Body of pancreas (tissue), 4 donors: ENCODE data around the gene EP400. TPM values are rescaled to one million over a fixed set of nuclear protein-coding genes. Genes with fewer than 3 reads are reported as not detected.

Experiments
- ATAC-seq: fragments of 150-250 bp; one replicate; pipeline ENCODE4 v1.9.1; 2016
- DNase-seq, 4 donors: peaks; one replicate each; pipeline ENCODE4 v3.0.0-alpha.2; 2019
- H3K27ac ChIP-seq, 4 donors: fragments of 200-600 bp; sonication (generic); 1 replicate in 3 of 4; 2 replicates in 1 of 4; pipeline versions ENCODE4 v1.5.1 to v1.6.1; 2016 to 2019; ENCODE audit warnings: mild to moderate bottlenecking in 1 of 4, mixed read lengths in 1 of 4, moderate library complexity in 1 of 4
- H3K27me3 ChIP-seq, 2 donors: fragments of 200-600 bp; sonication (generic); one replicate each; pipeline ENCODE4 v1.6.0; 2016; ENCODE audit warnings: mild to moderate bottlenecking in 1 of 2
- H3K36me3 ChIP-seq, 2 donors: fragments of 200-600 bp; sonication (generic); replicated peaks in 1 of 2; 2 replicates each; pipeline ENCODE4 v1.5.1; 2016; ENCODE audit warnings: low read depth in 2 of 2; ENCODE audit not compliant: insufficient read depth in 1 of 2
- H3K4me1 ChIP-seq: fragments of 200-600 bp; sonication (generic); one replicate; pipeline ENCODE4 v1.6.0; 2016
- H3K4me3 ChIP-seq, 2 donors: fragments of 200-600 bp; sonication (generic); 1 replicate in 1 of 2; 2 replicates in 1 of 2; pipeline ENCODE4 v1.5.1; 2016 to 2019
- H3K9me3 ChIP-seq, 3 donors: fragments of 200-600 bp; sonication (generic); 1 replicate in 2 of 3; 2 replicates in 1 of 3; pipeline ENCODE4 v1.5.1; 2016
- CTCF ChIP-seq, 7 experiments: fragments of 450-650 bp in 4 of 7; fragments of 200-600 bp in 3 of 7; sonication (generic) in 3 of 7; IDR thresholded peaks; one replicate each; pipeline ENCODE4 v1.5.1; 2016 to 2019; ENCODE audit warnings: antibody characterized with exemption in 7 of 7
- POLR2A ChIP-seq, 3 donors: fragments of 450-650 bp; IDR thresholded peaks; one replicate each; pipeline ENCODE4 v1.6.1; 2016; ENCODE audit warnings: antibody characterized with exemption in 3 of 3, mild to moderate bottlenecking in 2 of 3
- WGBS, 2 donors: methylation state at CpG; one replicate each; pipeline ENCODE4 v1.1.5; 2017; 5-methylcytosine and 5-hydroxymethylcytosine counted together
- intact Hi-C: fragments of 100-400 bp; cut with DNase I; formaldehyde crosslinking; loops from one replicate; pipeline ENCODE4 v1.15.1; 2023
- total RNA-seq, 2 donors: library from RNA; depleted of rRNA; stranded (reverse); fragments of >200 nt; gene quantifications; one replicate each; pipeline ENCODE4 v1.1.0, GENCODE V29; 2016

The EP400 gene
- total RNA-seq, 2 donors from 2014 or later = 20.5 to 22.4 TPM

- Histone ChIP-seq H3K36me3 (peaks cover 13 to 50% of the 10 kb centered on the region in 2 donors), H3K9me3 (no peaks in the 10 kb centered on the region), H3K27ac (no peak overlapping the region), H3K4me3 (no peak overlapping the region), H3K27me3 (no peaks in the 10 kb centered on the region), H3K4me1 (no peaks in the 10 kb centered on the region)
- no peak for ATAC-seq
- 94 to 95% methylated on average over 16 to 18 of the region's 18 CpGs for WGBS, 2 donors
- no peak for DNase-seq
- intact Hi-C loops = no loop called here
- TF ChIP-seq POLR2A (IDR thresholded peaks at IDR 0.05) = no peak
These were observed 70.1 kb downstream of the EP400 start for GRCh38 chr12:132019891-132020290.

GRCh38 chr12:132020292-132020691 lies 70.5 kb downstream of the EP400 start:
- Histone ChIP-seq H3K4me1 (no peaks in the 10 kb centered on the region), H3K4me3 (no peak overlapping the region), H3K27me3 (no peaks in the 10 kb centered on the region), H3K27ac (no peak overlapping the region), H3K36me3 (peaks cover 17 to 48% of the 10 kb centered on the region in 2 donors), H3K9me3 (no peaks in the 10 kb centered on the region)
- no peak for ATAC-seq
- intact Hi-C loops = no loop called here
- DNase-seq = peak in 2 of 4 donors; percentile 28 to 41
- 86 to 92% methylated on average over 9 of the region's 9 CpGs for WGBS, 2 donors
- no peak for TF ChIP-seq CTCF (IDR thresholded peaks at IDR 0.05)
- no peak for TF ChIP-seq POLR2A (IDR thresholded peaks at IDR 0.05)

GRCh38 chr12:132021031-132021871 lies 71.5 kb downstream of the EP400 start:
- no peaks in the 10 kb centered on the region for H3K4me1 ChIP-seq
- TF ChIP-seq POLR2A (IDR thresholded peaks at IDR 0.05) (no peak), CTCF (IDR thresholded peaks at IDR 0.05) (no peak)
- DNase-seq = no peak
- H3K36me3 ChIP-seq = peaks cover 18 to 52% of the 10 kb centered on the region in 2 donors
- no peaks in the 10 kb centered on the region for H3K27me3 ChIP-seq
- H3K4me3 ChIP-seq = no peak overlapping the region
- no peaks in the 10 kb centered on the region for H3K9me3 ChIP-seq
- intact Hi-C loops = no loop called here
- WGBS, 2 donors = 88 to 93% methylated on average over 29 to 30 of the region's 30 CpGs
- no peak overlapping the region for H3K27ac ChIP-seq
- ATAC-seq = no peak

GRCh38 chr12:132021965-132022364 lies 72.2 kb downstream of the EP400 start:
- intact Hi-C loops = no loop called here
- Histone ChIP-seq H3K36me3 (peaks cover 18 to 57% of the 10 kb centered on the region in 2 donors), H3K4me1 (no peaks in the 10 kb centered on the region), H3K27me3 (no peaks in the 10 kb centered on the region), H3K27ac (no peak overlapping the region), H3K9me3 (no peaks in the 10 kb centered on the region), H3K4me3 (no peak overlapping the region)
- no peak for ATAC-seq
- no peak for TF ChIP-seq POLR2A (IDR thresholded peaks at IDR 0.05)
- TF ChIP-seq CTCF (IDR thresholded peaks at IDR 0.05) = no peak
- no peak for DNase-seq
- 86 to 89% methylated on average over 2 of the region's 2 CpGs for WGBS, 2 donors

GRCh38 chr12:132023658-132024057 lies 73.9 kb downstream of the EP400 start:
- 92 to 93% methylated on average over 9 to 11 of the region's 11 CpGs for WGBS, 2 donors
- intact Hi-C loops = no loop called here
- no peaks in the 10 kb centered on the region for H3K27me3 ChIP-seq
- no peak overlapping the region for H3K4me3 ChIP-seq
- no peak overlapping the region for H3K27ac ChIP-seq
- ATAC-seq (no peak), DNase-seq (no peak)
- H3K4me1 ChIP-seq = no peaks in the 10 kb centered on the region
- peaks cover 21 to 58% of the 10 kb centered on the region in 2 donors for H3K36me3 ChIP-seq
- TF ChIP-seq POLR2A (IDR thresholded peaks at IDR 0.05) (no peak), CTCF (IDR thresholded peaks at IDR 0.05) (no peak)
- no peaks in the 10 kb centered on the region for H3K9me3 ChIP-seq
